Duodenal mucosa (tissue), 2 donors: ENCODE measurements around the gene ZXDC.

ENCODE experiments used
- H3K27ac ChIP-seq: one replicate; pipeline ENCODE4 v1.7.0; 2013; ENCODE audit warnings: low read depth, low read length
- H3K27me3 ChIP-seq, 2 donors: one replicate each; pipeline ENCODE4 v1.7.0; 2013; ENCODE audit warnings: low read length in 2 of 2, control low read depth in 1 of 2; ENCODE audit not compliant: insufficient read depth in 2 of 2, control insufficient read depth in 1 of 2
- H3K36me3 ChIP-seq, 2 donors: one replicate each; pipeline ENCODE4 v1.7.0; 2013; ENCODE audit warnings: low read length in 2 of 2, control low read depth in 1 of 2; ENCODE audit not compliant: insufficient read depth in 2 of 2, control insufficient read depth in 1 of 2
- H3K4me1 ChIP-seq, 2 donors: one replicate each; pipeline ENCODE4 v1.7.0; 2013; ENCODE audit warnings: low read length in 2 of 2, control low read depth in 1 of 2; ENCODE audit not compliant: insufficient read depth in 2 of 2, control insufficient read depth in 1 of 2
- H3K4me3 ChIP-seq, 2 donors: one replicate each; pipeline ENCODE4 v1.7.0; 2013; ENCODE audit warnings: low read length in 2 of 2, low read depth in 1 of 2
- H3K9ac ChIP-seq, 2 donors: one replicate each; pipeline ENCODE4 v1.7.0; 2013; ENCODE audit warnings: low read length in 2 of 2, low read depth in 1 of 2
- H3K9me3 ChIP-seq, 2 donors: one replicate each; pipeline ENCODE4 v1.7.0; 2013; ENCODE audit warnings: low read length in 2 of 2, control low read depth in 1 of 2; ENCODE audit not compliant: control insufficient read depth in 1 of 2

ZXDC gene

GRCh38 chr3:126498929-126499328 lies 23.2 kb upstream of the ZXDC start:
- Histone ChIP-seq H3K9me3 (no peaks in the 10 kb centered on the region), H3K27me3 (no peaks in the 10 kb centered on the region), H3K9ac (no peak overlapping the region), H3K4me3 (no peak overlapping the region), H3K36me3 (no peaks in the 10 kb centered on the region), H3K27ac (no peak overlapping the region), H3K4me1 (no peaks in the 10 kb centered on the region)

GRCh38 chr3:126498461-126498860 lies 22.8 kb upstream of the ZXDC start:
- Histone ChIP-seq H3K4me1 (no peaks in the 10 kb centered on the region), H3K27ac (no peak overlapping the region), H3K36me3 (no peaks in the 10 kb centered on the region), H3K9me3 (no peaks in the 10 kb centered on the region), H3K9ac (no peak overlapping the region), H3K27me3 (no peaks in the 10 kb centered on the region), H3K4me3 (no peak overlapping the region)

GRCh38 chr3:126497956-126498355 lies 22.3 kb upstream of the ZXDC start:
- Histone ChIP-seq H3K36me3 (no peaks in the 10 kb centered on the region), H3K27ac (no peak overlapping the region), H3K9me3 (no peaks in the 10 kb centered on the region), H3K27me3 (no peaks in the 10 kb centered on the region), H3K4me3 (no peak overlapping the region), H3K9ac (no peak overlapping the region), H3K4me1 (no peaks in the 10 kb centered on the region)

- H3K9ac ChIP-seq = no peak overlapping the region
- no peaks in the 10 kb centered on the region for H3K9me3 ChIP-seq
- no peak overlapping the region for H3K27ac ChIP-seq
- no peaks in the 10 kb centered on the region for H3K27me3 ChIP-seq
- H3K36me3 ChIP-seq = no peaks in the 10 kb centered on the region
- H3K4me3 ChIP-seq = no peak overlapping the region
- no peaks in the 10 kb centered on the region for H3K4me1 ChIP-seq
Observed at GRCh38 chr3:126496894-126497850, 21.5 kb upstream of the ZXDC start.

- Histone ChIP-seq H3K36me3 (no peaks in the 10 kb centered on the region), H3K4me1 (no peaks in the 10 kb centered on the region), H3K27ac (no peak overlapping the region), H3K4me3 (no peak overlapping the region), H3K27me3 (no peaks in the 10 kb centered on the region), H3K9ac (no peak overlapping the region), H3K9me3 (no peaks in the 10 kb centered on the region)
Observed at GRCh38 chr3:126495786-126496185, 20.1 kb upstream of the ZXDC start.

- Histone ChIP-seq H3K9ac (no peak overlapping the region), H3K27me3 (no peaks in the 10 kb centered on the region), H3K4me3 (no peak overlapping the region), H3K9me3 (no peaks in the 10 kb centered on the region), H3K36me3 (no peaks in the 10 kb centered on the region), H3K27ac (no peak overlapping the region), H3K4me1 (no peaks in the 10 kb centered on the region)
Observed at GRCh38 chr3:126494970-126495230, 19.2 kb upstream of the ZXDC start.

- no peak overlapping the region for H3K9ac ChIP-seq
- no peak overlapping the region for H3K27ac ChIP-seq
- no peaks in the 10 kb centered on the region for H3K27me3 ChIP-seq
- H3K4me3 ChIP-seq = no peak overlapping the region
- no peaks in the 10 kb centered on the region for H3K9me3 ChIP-seq
- no peaks in the 10 kb centered on the region for H3K36me3 ChIP-seq
- H3K4me1 ChIP-seq = no peaks in the 10 kb centered on the region
Observed at GRCh38 chr3:126494204-126494969, 18.7 kb upstream of the ZXDC start.

- H3K4me1 ChIP-seq = no peaks in the 10 kb centered on the region
- no peak overlapping the region for H3K27ac ChIP-seq
- no peaks in the 10 kb centered on the region for H3K9me3 ChIP-seq
- H3K4me3 ChIP-seq = no peak overlapping the region
- H3K27me3 ChIP-seq = no peaks in the 10 kb centered on the region
- H3K9ac ChIP-seq = no peak overlapping the region
- no peaks in the 10 kb centered on the region for H3K36me3 ChIP-seq
Observed at GRCh38 chr3:126493739-126494138, 18.0 kb upstream of the ZXDC start.

- Histone ChIP-seq H3K36me3 (no peaks in the 10 kb centered on the region), H3K27me3 (no peaks in the 10 kb centered on the region), H3K27ac (no peak overlapping the region), H3K4me3 (no peak overlapping the region), H3K9me3 (no peaks in the 10 kb centered on the region), H3K4me1 (no peaks in the 10 kb centered on the region), H3K9ac (no peak overlapping the region)
Observed at GRCh38 chr3:126493051-126493450, 17.4 kb upstream of the ZXDC start.

GRCh38 chr3:126491221-126492013 lies 15.7 kb upstream of the ZXDC start:
- H3K27me3 ChIP-seq = no peaks in the 10 kb centered on the region
- no peak overlapping the region for H3K9ac ChIP-seq
- no peak overlapping the region for H3K27ac ChIP-seq
- no peaks in the 10 kb centered on the region for H3K36me3 ChIP-seq
- no peak overlapping the region for H3K4me3 ChIP-seq
- no peaks in the 10 kb centered on the region for H3K4me1 ChIP-seq
- no peaks in the 10 kb centered on the region for H3K9me3 ChIP-seq
